Ascending aorta (tissue), 2 donors: ENCODE measurements around the gene FAM3B. TPM values are rescaled to one million over a fixed set of nuclear protein-coding genes. Genes with fewer than 3 reads are reported as not detected.
"Not testable (repeated sequence)": the region's sequence is repeated elsewhere in the genome, so short reads cannot be mapped to it uniquely, and the experiment has no call there.

Experiments
- DNase-seq, 2 donors: peaks; one replicate each; pipeline ENCODE4 v3.0.0-alpha.2; 2019; ENCODE audit warnings: low spot score in 2 of 2
- H3K27ac ChIP-seq, 2 donors: fragments of 200-600 bp; sonication (generic); one replicate each; pipeline ENCODE4 v1.5.1; 2016 to 2017; ENCODE audit warnings: mild to moderate bottlenecking in 1 of 2
- H3K27me3 ChIP-seq: fragments of 200-600 bp; sonication (generic); one replicate; pipeline ENCODE4 v1.5.1; 2017
- H3K36me3 ChIP-seq, 2 donors: fragments of 200-600 bp; sonication (generic); one replicate each; pipeline ENCODE4 v1.5.1; 2016
- H3K4me1 ChIP-seq, 2 donors: fragments of 200-600 bp; sonication (generic); one replicate each; pipeline ENCODE4 v1.5.1; 2016 to 2017; ENCODE audit warnings: mild to moderate bottlenecking in 1 of 2
- H3K4me3 ChIP-seq, 2 donors: fragments of 200-600 bp; sonication (generic); one replicate each; pipeline ENCODE4 v1.5.1; 2016 to 2017; ENCODE audit warnings: mild to moderate bottlenecking in 1 of 2
- H3K9me3 ChIP-seq, 2 donors: fragments of 200-600 bp; sonication (generic); one replicate each; pipeline ENCODE4 v1.5.1; 2016
- CTCF ChIP-seq, 3 experiments: fragments of 200-600 bp in 2 of 3; fragments of 450-650 bp in 1 of 3; sonication (generic) in 2 of 3; IDR thresholded peaks; one replicate each; pipeline ENCODE4 v1.5.1; 2016 to 2019; ENCODE audit warnings: antibody characterized with exemption in 3 of 3, mild to moderate bottlenecking in 1 of 3, moderate library complexity in 1 of 3
- intact Hi-C: fragments of 100-400 bp; cut with DNase I; formaldehyde crosslinking; loops from one replicate; pipeline ENCODE4 v1.15.1; 2023
- total RNA-seq: library from RNA; depleted of rRNA; stranded (reverse); fragments of >200 nt; gene quantifications from one replicate; pipeline ENCODE4 v1.1.0, GENCODE V29; 2016

FAM3B gene
- total RNA-seq, 1 donor from 2014 or later = not detected

- H3K27ac ChIP-seq = no peak overlapping the region
- TF ChIP-seq CTCF (IDR thresholded peaks at IDR 0.05) = no peak
- no peaks in the 10 kb centered on the region for H3K4me1 ChIP-seq
- peak in 1 of 2 donors; percentile 53 for DNase-seq
- no peaks in the 10 kb centered on the region for H3K36me3 ChIP-seq
- H3K27me3 ChIP-seq = no peaks in the 10 kb centered on the region
- intact Hi-C loops = no loop called here
- H3K9me3 ChIP-seq = no peaks in the 10 kb centered on the region
- H3K4me3 ChIP-seq = no peak overlapping the region
Measured at GRCh38 chr21:41359286-41359685, 42.7 kb downstream of the FAM3B start.

- H3K9me3 ChIP-seq, H3K4me3 ChIP-seq, H3K27ac ChIP-seq, intact Hi-C loops, H3K36me3 ChIP-seq, H3K27me3 ChIP-seq, H3K4me1 ChIP-seq: not testable (repeated sequence)
- DNase-seq = peak in 1 of 2 donors; percentile 21
Measured at GRCh38 chr21:41359754-41360071, 43.1 kb downstream of the FAM3B start.

GRCh38 chr21:41360072-41360821 lies 43.6 kb downstream of the FAM3B start:
- H3K36me3 ChIP-seq = no peaks in the 10 kb centered on the region
- intact Hi-C loops = no loop called here
- no peak overlapping the region for H3K4me3 ChIP-seq
- peak in 1 of 2 donors; percentile 65 for DNase-seq
- H3K4me1 ChIP-seq = no peaks in the 10 kb centered on the region
- H3K27me3 ChIP-seq = no peaks in the 10 kb centered on the region
- H3K27ac ChIP-seq = no peak overlapping the region
- H3K9me3 ChIP-seq = no peaks in the 10 kb centered on the region
- no peak for TF ChIP-seq CTCF (IDR thresholded peaks at IDR 0.05)

GRCh38 chr21:41361053-41361785 lies 44.6 kb downstream of the FAM3B start:
- TF ChIP-seq CTCF (IDR thresholded peaks at IDR 0.05) = no peak
- no peaks in the 10 kb centered on the region for H3K27me3 ChIP-seq
- DNase-seq = peak in 1 of 2 donors; percentile 56
- H3K9me3 ChIP-seq = no peaks in the 10 kb centered on the region
- H3K36me3 ChIP-seq = no peaks in the 10 kb centered on the region
- peak overlapping the region in 1 of 2 donors; percentile 52 for H3K4me3 ChIP-seq
- intact Hi-C loops = no loop called here
- peak overlapping the region; percentile 57 to 64 for H3K27ac ChIP-seq
- no peaks in the 10 kb centered on the region for H3K4me1 ChIP-seq

GRCh38 chr21:41361786-41362604 lies 45.4 kb downstream of the FAM3B start, which contains the start of gene MX2:
Gene MX2, plus strand, starts transcription at chr21:41362027. Its CDS starts 14,880 bp downstream, at chr21:41376907.
- peak within 1 kb of the TSS; percentile 12 to 52 for H3K4me3 ChIP-seq
- no peak for TF ChIP-seq CTCF (IDR thresholded peaks at IDR 0.05)
- no peaks in the 10 kb centered on the region for H3K4me1 ChIP-seq
- no peaks in the 10 kb centered on the region for H3K9me3 ChIP-seq
- H3K27ac ChIP-seq = peak within 1 kb of the TSS; percentile 57 to 64
- H3K36me3 ChIP-seq = no peaks in the 10 kb centered on the region
- no peaks in the 10 kb centered on the region for H3K27me3 ChIP-seq
- intact Hi-C loops = no loop called here
- DNase-seq = peak in 1 of 2 donors; percentile 84
